Dedifferentiated amniotic fluid mesenchymal stem cell (primary cell): ENCODE measurements around the gene SIK3.

ENCODE experiments used
- DNase-seq: peaks from one replicate; pipeline ENCODE4 v3.0.0-alpha.2; 2016; ENCODE audit errors: extremely low spot score

Gene SIK3

GRCh38 chr11:116797816-116798215 is 300.4 kb downstream of the SIK3 start:
- no peak for DNase-seq

- no peak for DNase-seq
These were observed 301.7 kb downstream of the SIK3 start for GRCh38 chr11:116796548-116796947.

GRCh38 chr11:116794851-116795250 is 303.4 kb downstream of the SIK3 start:
- no peak for DNase-seq

- DNase-seq: no peak
These were observed 304.5 kb downstream of the SIK3 start for GRCh38 chr11:116793772-116794097.
